GM18951 (cell line): Measurements from ENCODE around the gene TRPV5.

Experiments
- POLR2A ChIP-seq: IDR thresholded peaks from 4 replicates; pipeline ENCODE4 v1.6.1; 2011; ENCODE audit warnings: mild to moderate bottlenecking; ENCODE audit not compliant: insufficient read length, insufficient read depth; ENCODE audit errors: extremely low read depth
- in situ Hi-C: fragments of 300-500 bp; cut with MboI; formaldehyde crosslinking; loops from one replicate; pipeline ENCODE4 v1.12.0; 2022; ENCODE audit warnings: low sequenced_read_pairs, mixed read lengths, inconsistent platforms; ENCODE audit not compliant: unreplicated experiment

The TRPV5 gene

GRCh38 chr7:142894112-142894984 lies 39.2 kb downstream of the TRPV5 start:
- in situ Hi-C loops = no loop called here
- no peak for TF ChIP-seq POLR2A

DNA sequence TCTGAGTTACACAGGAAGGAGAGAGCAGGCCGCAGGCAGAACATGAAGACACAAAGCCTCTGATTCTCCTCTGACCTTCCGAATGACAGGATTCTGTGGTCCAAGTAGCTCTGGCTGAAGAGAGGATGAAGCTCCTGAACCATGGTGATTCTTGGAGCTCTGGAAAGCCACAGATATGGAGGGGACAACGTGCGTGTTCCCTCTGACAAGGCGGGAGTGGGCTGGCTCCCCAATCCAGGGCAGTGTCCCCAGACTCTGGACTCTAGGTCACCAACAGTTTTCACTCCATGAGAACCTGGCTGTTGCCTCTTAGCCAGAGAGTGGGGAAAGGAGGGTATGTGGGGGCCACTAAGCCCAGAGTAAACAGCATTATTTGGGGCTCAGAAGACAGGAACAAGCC lies 40.6 kb downstream of the TRPV5 start:
- TF ChIP-seq POLR2A = no peak
- in situ Hi-C loops = no loop called here

DNA sequence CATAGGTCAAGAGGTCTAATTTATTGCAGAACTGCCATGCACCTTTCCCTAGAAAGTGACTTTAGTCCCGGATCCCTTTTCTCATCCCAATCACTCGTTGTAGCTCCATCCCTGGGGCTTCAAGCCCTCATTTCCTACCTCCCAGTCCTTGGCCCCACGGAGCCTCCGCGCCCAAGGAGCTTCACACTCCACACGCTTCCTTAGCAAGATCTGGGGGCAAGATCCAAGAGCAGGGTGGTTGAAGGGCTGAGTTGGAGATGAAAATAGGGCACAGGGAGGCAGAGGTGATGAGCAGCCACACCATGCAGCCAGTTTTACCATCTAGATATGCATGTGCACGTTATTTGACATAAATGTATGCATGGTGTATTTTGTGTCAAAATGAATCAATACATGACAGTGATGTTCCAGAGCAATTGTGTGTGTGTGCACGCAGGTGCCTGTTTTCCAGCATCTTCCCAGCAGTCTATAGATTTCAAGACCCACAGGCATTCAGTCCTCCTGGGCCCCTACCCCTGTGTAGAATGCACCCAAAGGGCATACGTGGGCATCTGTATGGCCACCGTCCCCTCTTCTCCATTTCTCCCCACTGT lies 42.0 kb downstream of the TRPV5 start:
- in situ Hi-C loops = no loop called here
- no peak for TF ChIP-seq POLR2A

- in situ Hi-C loops = no loop called here
- TF ChIP-seq POLR2A = no peak
Observed at GRCh38 chr7:142890874-142891485, 42.6 kb downstream of the TRPV5 start.

- no peak for TF ChIP-seq POLR2A
- in situ Hi-C loops = no loop called here
Observed at GRCh38 chr7:142889816-142890215, 43.7 kb downstream of the TRPV5 start.

DNA sequence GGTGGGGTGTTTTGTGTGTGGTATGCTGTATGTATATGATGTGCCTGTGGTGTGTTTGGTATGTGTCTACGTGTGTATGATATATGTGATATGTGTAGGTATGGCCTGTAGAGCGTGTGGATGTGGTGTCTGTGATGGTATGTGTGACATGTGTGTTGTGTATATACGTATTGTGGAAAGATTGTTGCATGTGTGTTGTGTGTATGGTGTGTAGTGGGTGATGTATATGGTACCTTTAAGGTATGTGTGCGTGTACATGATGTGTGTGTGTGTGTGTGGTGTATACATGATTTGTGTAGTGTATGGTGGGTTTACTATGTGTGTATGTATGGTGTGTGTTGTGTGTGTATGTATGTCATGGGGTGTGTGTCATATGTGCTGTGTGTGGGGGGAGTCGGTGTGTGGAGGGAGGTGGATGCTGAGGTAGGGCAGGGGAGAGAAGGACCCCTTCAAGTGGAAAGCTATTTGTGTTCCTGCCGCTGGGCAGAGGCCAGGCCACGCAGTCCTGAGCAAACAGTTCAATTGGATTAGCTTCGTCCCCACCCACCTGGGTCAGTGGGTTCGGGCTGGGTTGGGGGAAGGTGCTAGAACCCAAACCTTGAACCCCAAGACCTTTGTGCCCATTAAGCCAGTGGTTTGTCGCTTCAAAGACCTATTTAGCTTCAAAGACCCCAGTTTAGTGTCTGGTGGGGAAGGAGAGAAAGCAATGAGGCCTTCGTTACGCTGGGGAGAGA lies 46.1 kb downstream of the TRPV5 start:
- in situ Hi-C loops = no loop called here
- TF ChIP-seq POLR2A = no peak

DNA sequence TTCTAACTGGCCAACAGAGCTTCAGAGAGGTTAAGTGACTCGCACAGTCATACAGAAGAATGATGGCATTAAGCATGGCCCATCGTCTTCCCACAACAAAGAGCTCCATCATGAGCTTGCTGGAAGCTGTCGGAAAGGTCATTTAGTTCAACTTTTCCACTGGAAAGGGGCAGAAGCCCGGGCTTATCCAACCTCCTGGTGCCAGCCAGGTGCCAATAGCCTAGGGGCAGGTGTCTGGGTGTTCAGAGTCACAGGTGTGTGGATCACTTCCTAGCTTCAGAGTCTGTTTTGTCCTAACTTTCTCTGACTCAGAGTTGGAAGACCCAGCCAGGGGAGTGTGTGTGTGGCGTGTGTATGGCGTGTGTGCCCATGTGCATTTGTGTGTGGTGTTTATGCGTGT lies 46.7 kb downstream of the TRPV5 start:
- no peak for TF ChIP-seq POLR2A
- in situ Hi-C loops = no loop called here

GRCh38 chr7:142885311-142886230 lies 48.0 kb downstream of the TRPV5 start, which contains the start of gene TRPV6:
TRPV6 (minus strand) TSS chr7:142885745.
- in situ Hi-C loops = no loop called here

DNA sequence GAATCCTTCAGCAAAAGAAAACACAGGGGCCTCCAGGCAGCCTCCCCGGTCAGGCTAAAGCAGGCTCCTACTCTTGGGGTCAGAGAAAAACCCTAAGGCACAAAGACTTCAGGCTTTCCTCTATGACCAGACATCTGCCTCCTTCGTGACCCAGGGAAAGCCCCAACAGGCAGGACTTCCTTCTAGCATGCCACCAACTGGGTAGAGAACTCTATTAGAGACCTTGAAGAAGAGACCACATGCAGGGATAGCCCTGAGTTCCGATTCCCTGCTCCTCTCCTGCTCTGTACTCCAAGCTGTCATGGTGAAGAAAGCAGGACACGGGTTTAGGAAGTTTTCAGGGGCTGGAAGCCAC lies 49.3 kb downstream of the TRPV5 start:
- TF ChIP-seq POLR2A = no peak

More at GRCh38 chr7:142885311-142886230, 48.0 kb downstream of the TRPV5 start, which contains the start of gene TRPV6:
- no peak for TF ChIP-seq POLR2A

DNA sequence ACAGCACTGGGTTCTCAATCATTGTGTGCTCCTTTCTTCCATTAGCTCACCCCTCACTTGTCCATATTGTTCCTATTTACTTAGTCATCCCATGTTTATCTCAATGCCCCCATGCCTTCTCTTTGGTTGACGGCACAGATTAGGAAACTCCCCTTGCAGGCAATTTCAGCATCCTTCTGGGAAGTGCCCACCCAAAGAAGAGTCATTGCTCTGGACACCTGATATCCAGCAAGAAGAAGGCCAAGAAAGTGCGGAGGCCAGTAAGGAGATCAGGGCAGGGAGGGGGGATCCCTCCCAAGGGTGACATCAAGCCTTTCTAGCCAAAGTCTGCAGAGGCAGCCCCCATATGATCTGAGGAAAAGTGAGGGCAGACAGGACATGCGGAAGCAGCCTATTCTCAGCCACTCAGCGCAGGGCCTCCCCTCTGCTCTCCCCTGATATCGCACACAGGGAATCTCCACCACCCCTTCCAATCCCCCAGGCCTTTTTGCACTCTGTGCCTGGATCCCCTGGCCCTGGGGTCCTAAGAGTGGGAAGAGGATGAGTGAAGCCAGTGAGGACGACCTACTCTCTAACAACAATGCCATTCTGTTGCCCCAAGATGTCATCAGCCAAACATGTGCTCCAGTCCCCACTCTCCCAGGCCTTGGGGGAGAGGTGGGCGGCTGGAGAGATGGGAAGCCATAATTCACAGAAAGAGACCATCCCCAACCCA lies 49.8 kb downstream of the TRPV5 start:
- in situ Hi-C loops = no loop called here
- no peak for TF ChIP-seq POLR2A

More for the DNA sequence above, 49.3 kb downstream of the TRPV5 start:
- in situ Hi-C loops = no loop called here

- in situ Hi-C loops = no loop called here
- no peak for TF ChIP-seq POLR2A
Observed at GRCh38 chr7:142883145-142883544, 50.4 kb downstream of the TRPV5 start.

GRCh38 chr7:142882338-142882678 lies 51.2 kb downstream of the TRPV5 start:
- in situ Hi-C loops = no loop called here

More at GRCh38 chr7:142882338-142882678, 51.2 kb downstream of the TRPV5 start:
- TF ChIP-seq POLR2A = no peak
